Astrocyte (in vitro differentiated cells and primary cell): ENCODE measurements around the gene SCT. TPM values are rescaled to one million over a fixed set of nuclear protein-coding genes. Genes with fewer than 3 reads are reported as not detected.

Experiments used
- DNase-seq: peaks from one replicate; pipeline ENCODE4 v3.0.0-alpha.2; 2010; ENCODE audit warnings: low read depth
- FAIRE-seq: peaks from 2 replicates; lab custom pipeline; 2011; peaks lifted over from hg19 to GRCh38; lab: Jason Lieb, UNC
- H2AFZ ChIP-seq: 2 replicates; pipeline ENCODE4 v1.6.0; 2012; ENCODE audit warnings: low read depth, low read length, inconsistent platforms
- H3K27ac ChIP-seq: 2 replicates; pipeline ENCODE4 v1.5.1; 2011; ENCODE audit warnings: low read depth, low read length, inconsistent platforms
- H3K27me3 ChIP-seq: 2 replicates; pipeline ENCODE4 v1.6.0; 2011; ENCODE audit warnings: low read length, inconsistent platforms; ENCODE audit not compliant: insufficient read depth
- H3K36me3 ChIP-seq: 2 replicates; pipeline ENCODE4 v1.5.1; 2011; ENCODE audit warnings: low read length, inconsistent platforms; ENCODE audit not compliant: insufficient read depth
- H3K4me1 ChIP-seq: 2 replicates; pipeline ENCODE4 v1.5.1; 2011; ENCODE audit warnings: low read length, inconsistent platforms; ENCODE audit not compliant: insufficient read depth
- H3K4me2 ChIP-seq: 2 replicates; pipeline ENCODE4 v1.6.0; 2012; ENCODE audit warnings: low read length, inconsistent platforms
- H3K4me3 ChIP-seq: 2 replicates; pipeline ENCODE4 v1.5.1; 2011; ENCODE audit warnings: low read depth, mild to moderate bottlenecking, low read length, inconsistent platforms; ENCODE audit not compliant: insufficient read depth
- H3K79me2 ChIP-seq: 2 replicates; pipeline ENCODE4 v1.6.0; 2012; ENCODE audit warnings: mild to moderate bottlenecking, low read length, inconsistent platforms; ENCODE audit not compliant: insufficient read depth
- H3K9ac ChIP-seq: 2 replicates; pipeline ENCODE4 v1.6.0; 2012; ENCODE audit warnings: mild to moderate bottlenecking, low read length, inconsistent platforms
- H3K9me3 ChIP-seq: 2 replicates; pipeline ENCODE4 v1.5.1; 2012; ENCODE audit warnings: low read depth, mild to moderate bottlenecking, low read length, inconsistent platforms; ENCODE audit not compliant: insufficient read depth
- H4K20me1 ChIP-seq: 2 replicates; pipeline ENCODE4 v1.6.0; 2012; ENCODE audit warnings: low read length, inconsistent platforms; ENCODE audit not compliant: insufficient read depth
- H3K27ac Mint-ChIP-seq: one replicate; pipeline ENCODE4 v1.8.0; 2021; ENCODE audit warnings: mild to moderate bottlenecking, mixed read lengths; ENCODE audit not compliant: unreplicated experiment
- H3K27me3 Mint-ChIP-seq: one replicate; pipeline ENCODE4 v1.8.0; 2021; ENCODE audit warnings: low read depth, mixed read lengths; ENCODE audit not compliant: unreplicated experiment
- H3K36me3 Mint-ChIP-seq: one replicate; pipeline ENCODE4 v1.8.0; 2021; ENCODE audit warnings: low read depth, mixed read lengths; ENCODE audit not compliant: unreplicated experiment
- H3K4me1 Mint-ChIP-seq: one replicate; pipeline ENCODE4 v1.8.0; 2021; ENCODE audit warnings: low read depth, mixed read lengths; ENCODE audit not compliant: unreplicated experiment
- H3K4me3 Mint-ChIP-seq: one replicate; pipeline ENCODE4 v1.8.0; 2021; ENCODE audit warnings: mild to moderate bottlenecking, moderate library complexity, mixed read lengths; ENCODE audit not compliant: unreplicated experiment
- H3K9me3 Mint-ChIP-seq: one replicate; pipeline ENCODE4 v1.8.0; 2021; ENCODE audit warnings: mild to moderate bottlenecking, mixed read lengths; ENCODE audit not compliant: unreplicated experiment
- CTCF ChIP-seq: IDR thresholded peaks from 2 replicates; pipeline ENCODE4 v1.5.1; 2011; ENCODE audit warnings: low read depth, mild to moderate bottlenecking, inconsistent platforms, low read length, moderate library complexity; ENCODE audit not compliant: insufficient read depth
- EZH2 ChIP-seq: IDR thresholded peaks from 2 replicates; pipeline ENCODE4 v1.6.1; 2012; ENCODE audit warnings: mild to moderate bottlenecking, low read length, inconsistent platforms; ENCODE audit not compliant: insufficient read depth
- total RNA-seq: library from RNA; stranded (reverse); gene quantifications from 2 replicates; pipeline ENCODE4 v1.2.1, GENCODE V29; 2021

Gene SCT
- total RNA-seq, 1 donor from 2014 or later, result 2.0 TPM

- Histone ChIP-seq H2AFZ (no peak overlapping the region), H3K27ac (no peak overlapping the region), H3K27me3 (peaks cover 2% of the 10 kb centered on the region), H3K79me2 (peaks cover 74% of the 10 kb centered on the region), H3K9me3 (no peaks in the 10 kb centered on the region), H3K36me3 (peaks cover 5% of the 10 kb centered on the region), H4K20me1 (peaks cover 68% of the 10 kb centered on the region), H3K4me2 (peak overlapping the region; percentile 96), H3K4me1 (peaks cover 14% of the 10 kb centered on the region), H3K9ac (no peak overlapping the region), H3K4me3 (no peak overlapping the region)
- H3K36me3 Mint-ChIP-seq, result peaks cover 12% of the 10 kb centered on the region
- peak overlapping the region; percentile 58 for H3K27ac Mint-ChIP-seq
- H3K9me3 Mint-ChIP-seq, result no peaks in the 10 kb centered on the region
- TF ChIP-seq EZH2 (no peak), CTCF (no peak)
- H3K4me1 Mint-ChIP-seq, result peaks cover 32% of the 10 kb centered on the region
- FAIRE-seq (no peak), DNase-seq (no peak)
- H3K4me3 Mint-ChIP-seq, result peak overlapping the region; percentile 54
- H3K27me3 Mint-ChIP-seq, result peaks cover 2% of the 10 kb centered on the region
Measured at GRCh38 chr11:579830-580601, 47.0 kb downstream of the SCT start.

GRCh38 chr11:578276-579035, 48.5 kb downstream of the SCT start:
- Histone ChIP-seq H3K79me2 (peaks cover 61% of the 10 kb centered on the region), H3K36me3 (peaks cover 5% of the 10 kb centered on the region), H3K4me2 (peak overlapping the region; percentile 96), H3K4me3 (peak overlapping the region; percentile 98), H3K9me3 (no peaks in the 10 kb centered on the region), H4K20me1 (peaks cover 58% of the 10 kb centered on the region), H3K27me3 (peaks cover 6% of the 10 kb centered on the region), H2AFZ (no peak overlapping the region), H3K4me1 (peaks cover 16% of the 10 kb centered on the region), H3K9ac (peak overlapping the region; percentile 99), H3K27ac (no peak overlapping the region)
- H3K4me1 Mint-ChIP-seq, result peaks cover 39% of the 10 kb centered on the region
- peak overlapping the region; percentile 98 for H3K4me3 Mint-ChIP-seq
- DNase-seq, result no peak
- no peak for FAIRE-seq
- H3K9me3 Mint-ChIP-seq, result no peaks in the 10 kb centered on the region
- H3K27me3 Mint-ChIP-seq, result peaks cover 13% of the 10 kb centered on the region
- H3K27ac Mint-ChIP-seq, result peak overlapping the region; percentile 26
- H3K36me3 Mint-ChIP-seq, result peaks cover 12% of the 10 kb centered on the region
- TF ChIP-seq EZH2 (no peak), CTCF (no peak)
